A673 (cell line): ENCODE data around the gene MC4R. TPM values are rescaled to one million over a fixed set of nuclear protein-coding genes. Genes with fewer than 3 reads are reported as not detected.

Experiments
- BruUV-seq: library from RNA; stranded (reverse); fragments of 400-500 nt; replicated peaks from 2 replicates; lab custom pipeline; 2021; lab: Mats Ljungman, UMichigan
- CTCF ChIA-PET: fragments of 300-600 bp; sonication (Branson Sonifier 250); formaldehyde crosslinking; loops from one replicate; lab custom pipeline; 2022; ENCODE audit warnings: antibody characterized with exemption; lab: Charles Lee
- POLR2A ChIA-PET: fragments of 300-600 bp; sonication (Branson Sonifier 250); formaldehyde crosslinking; loops from one replicate; lab custom pipeline; 2022; ENCODE audit warnings: antibody characterized with exemption; ENCODE audit not compliant: low non-redundant PET; lab: Charles Lee
- DNase-seq: peaks from one replicate; pipeline ENCODE4 v3.0.0-alpha.2; 2015; ENCODE audit warnings: low spot score
- H3K27ac ChIP-seq: fragments of 200-600 bp; sonication (generic); 2 replicates; pipeline ENCODE4 v1.5.1; 2016; ENCODE audit warnings: mixed run types, low read depth, mild to moderate bottlenecking, mixed read lengths, antibody characterized with exemption, low read length; ENCODE audit not compliant: poor library complexity, severe bottlenecking
- H3K27me3 ChIP-seq: fragments of 200-600 bp; sonication (generic); replicated peaks from 2 replicates; pipeline ENCODE4 v1.6.1; 2017; ENCODE audit warnings: mixed run types, low read depth, mild to moderate bottlenecking, mixed read lengths, antibody characterized with exemption, low read length; ENCODE audit not compliant: insufficient read depth, poor library complexity
- H3K36me3 ChIP-seq: fragments of 200-600 bp; sonication (generic); 2 replicates; pipeline ENCODE4 v1.6.1; 2016; ENCODE audit warnings: mixed run types, mild to moderate bottlenecking, mixed read lengths, antibody characterized with exemption, low read length; ENCODE audit not compliant: insufficient read depth, poor library complexity, severe bottlenecking
- H3K4me1 ChIP-seq: fragments of 200-600 bp; sonication (generic); 2 replicates; pipeline ENCODE4 v1.6.1; 2017; ENCODE audit warnings: mixed run types, mild to moderate bottlenecking, mixed read lengths, antibody characterized with exemption, low read length; ENCODE audit not compliant: insufficient read depth, poor library complexity, severe bottlenecking
- H3K4me3 ChIP-seq: fragments of 200-600 bp; sonication (generic); 2 replicates; pipeline ENCODE4 v1.5.1; 2016; ENCODE audit warnings: low read depth, mixed run types, mild to moderate bottlenecking, mixed read lengths, low read length; ENCODE audit not compliant: poor library complexity, severe bottlenecking
- H3K9me3 ChIP-seq: fragments of 200-600 bp; sonication (generic); 2 replicates; pipeline ENCODE4 v1.6.1; 2016; ENCODE audit warnings: mixed run types, low read depth, mild to moderate bottlenecking, mixed read lengths, antibody characterized with exemption, low read length; ENCODE audit not compliant: poor library complexity, severe bottlenecking
- CTCF ChIP-seq: fragments of 300-800, 200-600 bp; sonication (generic); conservative IDR thresholded peaks from 2 replicates; pipeline ENCODE4 v1.5.1; 2017; ENCODE audit warnings: low read depth, mild to moderate bottlenecking, antibody characterized with exemption, low read length, moderate library complexity, mixed read lengths
- EZH2 ChIP-seq: fragments of 200-600 bp; sonication (generic); IDR thresholded peaks from 2 replicates; pipeline ENCODE4 v1.6.1; 2017; ENCODE audit warnings: borderline replicate concordance, low read depth, mild to moderate bottlenecking, mixed read lengths, antibody characterized with exemption, low read length; ENCODE audit not compliant: poor library complexity, severe bottlenecking
- intact Hi-C: fragments of 100-400 bp; cut with micrococcal nuclease; formaldehyde crosslinking; loops from one replicate; pipeline ENCODE4 v1.10.0; 2022; ENCODE audit not compliant: unreplicated experiment
- total RNA-seq: library from RNA; stranded (reverse); gene quantifications from 2 replicates; pipeline ENCODE4 v1.2.3, GENCODE V29; 2021

MC4R gene
- total RNA-seq, 1 experiment from 2014 or later = not detected

DNA sequence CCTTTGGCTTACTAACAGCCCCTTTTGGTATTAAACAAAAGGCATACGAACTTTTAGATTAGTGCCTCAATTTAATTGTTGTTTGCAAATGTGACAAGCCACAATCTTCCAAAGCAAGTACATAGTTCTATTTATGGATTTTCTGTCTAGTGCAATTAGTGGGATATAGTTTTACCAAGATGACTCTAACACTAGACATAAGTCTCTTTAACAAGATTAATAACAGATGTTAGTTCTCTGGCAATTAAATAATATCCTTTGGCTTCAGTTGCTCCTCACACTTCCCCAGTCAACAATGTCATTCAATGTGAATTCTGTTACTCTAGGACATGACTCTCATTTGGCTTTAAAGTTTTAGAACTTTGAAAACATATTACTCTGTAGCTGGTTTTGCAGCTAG lies 16.7 kb upstream of the MC4R start:
- Histone ChIP-seq H3K27me3 (peaks cover 5% of the 10 kb centered on the region), H3K4me3 (no peak overlapping the region), H3K36me3 (no peaks in the 10 kb centered on the region), H3K27ac (no peak overlapping the region), H3K4me1 (no peaks in the 10 kb centered on the region), H3K9me3 (no peaks in the 10 kb centered on the region)
- ChIA-PET POLR2A (no interaction called here), CTCF (no interaction called here)
- BruUV-seq = no TSS peak
- no peak for DNase-seq
- intact Hi-C loops = no loop called here
- TF ChIP-seq CTCF (no peak), EZH2 (no peak)

DNA sequence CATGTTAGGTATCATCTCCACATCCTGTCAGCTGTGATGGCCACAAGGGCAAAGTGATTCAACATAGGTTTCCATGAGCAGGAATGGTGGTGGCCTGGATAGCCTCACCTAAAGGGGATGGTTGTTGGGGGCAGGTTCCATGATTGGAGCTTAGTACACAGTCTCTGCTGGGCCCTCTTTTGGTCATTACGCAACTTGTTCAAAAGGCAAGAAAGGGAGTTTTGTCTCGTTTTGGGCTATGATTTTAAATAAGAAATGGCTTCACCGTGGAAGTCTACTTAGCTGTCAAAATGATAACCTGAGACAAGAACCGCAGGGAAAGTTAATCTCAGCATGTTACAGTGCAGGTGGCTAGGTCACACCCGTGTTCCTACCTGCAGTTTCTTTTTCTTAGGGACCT lies 13.1 kb upstream of the MC4R start:
- no peak for TF ChIP-seq CTCF
- TF ChIP-seq EZH2 = no peak
- CTCF ChIA-PET = no interaction called here

GRCh38 chr18:60383893-60384292 lies 11.3 kb upstream of the MC4R start:
- intact Hi-C loops = no loop called here
- ChIA-PET CTCF (no interaction called here), POLR2A (no interaction called here)
- no TSS peak for BruUV-seq
- H3K4me3 ChIP-seq = no peak overlapping the region
- no peaks in the 10 kb centered on the region for H3K36me3 ChIP-seq
- TF ChIP-seq EZH2 (no peak), CTCF (no peak)
- H3K4me1 ChIP-seq = no peaks in the 10 kb centered on the region
- H3K27ac ChIP-seq = no peak overlapping the region
- H3K9me3 ChIP-seq = no peaks in the 10 kb centered on the region
- H3K27me3 ChIP-seq = peaks cover 9% of the 10 kb centered on the region
- DNase-seq = no peak

More for the DNA sequence above, 13.1 kb upstream of the MC4R start:
- intact Hi-C loops = no loop called here
- Histone ChIP-seq H3K27ac (no peak overlapping the region), H3K27me3 (peaks cover 9% of the 10 kb centered on the region), H3K4me1 (no peaks in the 10 kb centered on the region), H3K36me3 (no peaks in the 10 kb centered on the region), H3K4me3 (no peak overlapping the region), H3K9me3 (no peaks in the 10 kb centered on the region)
- no TSS peak for BruUV-seq
- POLR2A ChIA-PET = no interaction called here
- DNase-seq = no peak
